Measurements from ENCODE around the gene NTN1. TPM values are rescaled to one million over a fixed set of nuclear protein-coding genes. Genes with fewer than 3 reads are reported as not detected.
A peak's percentile ranks its signal among the peaks of the same experiment; 100 is the strongest.

NTN1 gene
- total RNA-seq, 2 donors from 2014 or later = 3.6 to 4.0 TPM

- WGBS, 2 donors = 79 to 86% methylated on average over 8 to 27 of the region's 34 CpGs
- Histone ChIP-seq H3K9me3 (no peaks in the 10 kb centered on the region), H3K36me3 (replicated peaks in 1 of 2; ENCODE audit: insufficient read depth in 1 of 2, low read depth in 2 of 2) (no peaks in the 10 kb centered on the region), H3K4me1 (peaks cover 9% of the 10 kb centered on the region), H3K27ac (no peak overlapping the region), H3K27me3 (no peaks in the 10 kb centered on the region), H3K4me3 (no peak overlapping the region)
- DNase-seq = no peak
- intact Hi-C loops (cut with DNase I) = no loop called here
- ATAC-seq = no peak
- TF ChIP-seq CTCF (IDR thresholded peaks at IDR 0.05) = no peak
- TF ChIP-seq POLR2A (IDR thresholded peaks at IDR 0.05) = no peak
Measured at GRCh38 chr17:9226130-9226793, 205.0 kb downstream of the NTN1 start.

GRCh38 chr17:9226794-9227135, 205.5 kb downstream of the NTN1 start:
- WGBS, 2 donors = 67 to 87% methylated on average over 10 to 12 of the region's 14 CpGs
- no peak overlapping the region for H3K27ac ChIP-seq
- DNase-seq = no peak
- no peak overlapping the region for H3K4me3 ChIP-seq
- no peaks in the 10 kb centered on the region for H3K9me3 ChIP-seq
- peaks cover 9% of the 10 kb centered on the region for H3K4me1 ChIP-seq
- no peak for ATAC-seq
- H3K36me3 ChIP-seq (replicated peaks in 1 of 2; ENCODE audit: insufficient read depth in 1 of 2, low read depth in 2 of 2) = no peaks in the 10 kb centered on the region
- intact Hi-C loops (cut with DNase I) = no loop called here
- no peak for TF ChIP-seq CTCF (IDR thresholded peaks at IDR 0.05)
- TF ChIP-seq POLR2A (IDR thresholded peaks at IDR 0.05) = no peak
- no peaks in the 10 kb centered on the region for H3K27me3 ChIP-seq

- H3K27ac ChIP-seq = peak overlapping the region in 1 of 4 donors; percentile 25
- intact Hi-C loops (cut with DNase I) = no loop called here
- no peak overlapping the region for H3K4me3 ChIP-seq
- ATAC-seq (no peak), DNase-seq (no peak)
- peaks cover 9% of the 10 kb centered on the region for H3K4me1 ChIP-seq
- no peaks in the 10 kb centered on the region for H3K27me3 ChIP-seq
- TF ChIP-seq POLR2A (IDR thresholded peaks at IDR 0.05) (no peak), CTCF (IDR thresholded peaks at IDR 0.05) (no peak)
- no peaks in the 10 kb centered on the region for H3K9me3 ChIP-seq
- WGBS, 2 donors = 74 to 75% methylated on average over 13 of the region's 13 CpGs
- H3K36me3 ChIP-seq (replicated peaks in 1 of 2; ENCODE audit: insufficient read depth in 1 of 2, low read depth in 2 of 2) = no peaks in the 10 kb centered on the region
Measured at GRCh38 chr17:9227819-9228407, 206.6 kb downstream of the NTN1 start.

- Histone ChIP-seq H3K4me1 (peaks cover 9% of the 10 kb centered on the region), H3K36me3 (replicated peaks in 1 of 2; ENCODE audit: insufficient read depth in 1 of 2, low read depth in 2 of 2) (no peaks in the 10 kb centered on the region), H3K27ac (peak overlapping the region in 1 of 4 donors; percentile 25), H3K4me3 (no peak overlapping the region), H3K9me3 (no peaks in the 10 kb centered on the region), H3K27me3 (no peaks in the 10 kb centered on the region)
- TF ChIP-seq POLR2A (IDR thresholded peaks at IDR 0.05) (no peak), CTCF (IDR thresholded peaks at IDR 0.05) (no peak)
- peak in 1 of 4 donors; percentile 30 for DNase-seq
- intact Hi-C loops (cut with DNase I) = no loop called here
- 62 to 64% methylated on average over 13 to 16 of the region's 16 CpGs for WGBS, 2 donors
- peak; percentile 78 for ATAC-seq
Measured at GRCh38 chr17:9228408-9229159, 207.3 kb downstream of the NTN1 start.
